Stimulated activated CD8-positive, alpha-beta memory T cell treated with anti-CD3 and anti-CD28 coated beads, Interleukin-12 subunit alpha, Interleukin-12 subunit beta, amount 100 ng/mL, for 24 hours (primary cell): ENCODE measurements around the gene IQSEC1.

ENCODE experiments used
- DNase-seq: peaks from one replicate; pipeline ENCODE4 v3.0.0-alpha.2; 2020; ENCODE audit errors: extremely low read depth

The IQSEC1 gene

DNA sequence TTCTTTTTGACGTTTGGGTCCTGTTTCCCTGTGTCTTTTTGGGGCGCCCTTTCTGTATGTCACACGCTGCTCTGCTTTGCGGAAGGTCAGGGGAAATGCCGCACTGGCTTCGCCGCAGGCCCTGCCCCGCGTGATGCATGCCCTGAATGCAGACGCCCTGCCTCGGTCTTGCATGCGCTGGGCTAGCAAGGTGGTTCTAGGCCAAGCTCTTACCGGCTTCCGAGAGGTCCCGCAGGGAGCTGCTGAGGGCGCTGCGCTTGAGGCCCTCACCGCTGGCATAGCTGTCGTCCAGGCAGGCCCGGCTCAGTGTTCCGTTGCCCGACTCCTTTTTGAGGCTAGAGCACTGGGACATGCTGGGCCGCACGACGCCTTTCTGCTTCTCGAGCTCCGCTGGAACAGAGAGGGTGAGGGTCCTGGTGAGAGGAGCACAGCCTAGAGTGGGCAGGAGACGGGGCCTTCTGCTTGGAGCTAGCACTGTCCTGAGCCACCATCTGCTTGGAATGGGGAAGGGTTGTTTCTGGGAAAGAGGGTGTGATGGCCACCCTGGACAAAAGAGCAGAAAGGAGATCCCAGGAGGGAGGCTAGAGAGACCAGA, 165.0 kb downstream of the IQSEC1 start:
- no peak for DNase-seq

DNA sequence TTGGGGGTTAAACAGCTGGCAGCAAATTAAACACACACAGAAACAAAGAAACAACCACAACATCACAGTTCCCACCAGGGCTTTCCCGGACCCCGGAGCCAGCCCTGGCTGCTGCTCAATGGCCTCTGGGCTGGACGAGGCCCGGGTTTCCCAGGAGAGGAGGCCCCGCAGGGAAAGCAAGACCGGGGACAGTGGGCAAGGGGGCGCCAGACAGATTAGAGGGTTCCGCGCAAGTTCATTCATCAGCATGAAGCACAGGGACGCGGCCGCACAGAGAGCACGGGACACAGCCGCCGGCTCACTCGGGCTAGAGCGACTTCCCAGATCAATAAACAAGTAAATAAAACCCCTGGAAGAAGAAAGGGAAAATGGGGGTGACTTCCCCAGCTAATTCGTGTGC, 165.5 kb downstream of the IQSEC1 start:
- no peak for DNase-seq

DNA sequence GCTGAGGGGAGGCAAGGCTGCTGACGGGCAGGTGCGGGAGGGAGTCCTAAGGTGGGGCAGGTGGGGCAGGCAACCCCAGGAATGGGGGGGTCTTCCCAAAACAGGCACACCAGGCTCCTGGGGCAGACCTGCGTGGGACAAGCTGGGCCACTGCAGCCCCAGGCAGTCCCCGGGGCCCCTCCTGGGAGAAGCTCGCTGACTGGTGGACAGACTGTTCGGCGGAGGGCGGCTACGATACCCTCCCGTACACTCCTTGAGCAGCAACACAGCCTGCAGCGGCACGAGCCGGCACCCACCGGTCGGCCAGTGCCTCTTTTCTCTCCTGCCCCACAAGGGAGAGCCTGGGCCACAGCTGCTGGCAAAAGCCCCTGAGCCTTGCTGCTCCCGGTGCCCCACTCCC, 165.9 kb downstream of the IQSEC1 start:
- DNase-seq = no peak

DNA sequence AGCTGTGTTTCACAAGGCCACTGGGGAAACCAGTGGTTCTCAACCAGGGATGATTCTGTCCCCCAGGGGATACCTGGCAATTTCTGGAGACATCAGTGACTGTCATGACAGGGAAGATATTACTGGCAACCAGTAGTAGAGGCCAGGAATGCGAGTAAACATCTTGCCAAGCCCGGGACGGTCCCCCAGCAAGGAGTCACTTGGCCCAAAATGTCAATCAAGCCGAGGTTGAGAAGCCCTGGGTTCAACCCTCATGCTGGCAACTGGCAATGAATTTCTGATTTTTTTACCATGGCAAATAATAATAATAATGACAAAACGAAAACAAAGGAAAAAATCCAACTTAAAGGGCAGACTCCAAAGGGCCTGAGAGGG, 166.3 kb downstream of the IQSEC1 start:
- DNase-seq = no peak

DNA sequence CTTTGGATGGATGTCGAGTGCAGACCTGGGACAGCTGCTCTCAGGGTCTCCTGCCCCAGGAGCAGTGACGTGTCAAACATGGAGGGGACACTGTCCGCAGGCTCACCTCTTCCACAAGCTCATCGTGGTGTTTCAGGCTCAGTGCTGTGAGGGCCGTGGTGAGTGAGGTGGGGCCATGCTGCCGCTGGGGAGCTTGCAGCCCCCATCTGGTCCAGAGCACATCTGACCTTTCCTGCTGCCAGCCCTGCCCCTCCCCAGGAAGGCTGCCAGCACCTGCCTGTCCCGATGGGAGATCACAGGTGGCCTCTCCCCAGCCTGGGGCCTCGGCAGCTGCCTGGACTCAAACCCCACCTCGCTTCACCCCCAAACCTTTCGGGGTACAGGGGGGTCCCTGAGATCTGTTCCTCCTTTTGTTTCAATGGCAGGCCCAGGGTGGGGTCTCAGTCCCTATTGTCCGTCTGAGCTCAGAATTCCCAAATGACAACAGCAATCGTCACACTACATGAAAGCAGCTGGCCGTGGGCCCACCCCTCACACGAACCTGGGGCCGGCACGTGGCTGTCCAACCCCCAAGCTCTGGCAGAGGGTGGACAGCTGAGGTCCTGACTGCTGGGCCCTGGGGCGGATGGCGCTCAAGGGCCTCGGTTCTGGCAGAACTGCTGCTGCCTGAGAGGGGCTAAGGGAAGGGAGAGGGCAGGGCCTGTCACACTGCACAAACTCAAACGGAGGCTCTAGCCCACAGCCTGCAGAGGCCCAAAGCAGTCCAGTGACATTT, 166.9 kb downstream of the IQSEC1 start:
- DNase-seq = no peak

DNA sequence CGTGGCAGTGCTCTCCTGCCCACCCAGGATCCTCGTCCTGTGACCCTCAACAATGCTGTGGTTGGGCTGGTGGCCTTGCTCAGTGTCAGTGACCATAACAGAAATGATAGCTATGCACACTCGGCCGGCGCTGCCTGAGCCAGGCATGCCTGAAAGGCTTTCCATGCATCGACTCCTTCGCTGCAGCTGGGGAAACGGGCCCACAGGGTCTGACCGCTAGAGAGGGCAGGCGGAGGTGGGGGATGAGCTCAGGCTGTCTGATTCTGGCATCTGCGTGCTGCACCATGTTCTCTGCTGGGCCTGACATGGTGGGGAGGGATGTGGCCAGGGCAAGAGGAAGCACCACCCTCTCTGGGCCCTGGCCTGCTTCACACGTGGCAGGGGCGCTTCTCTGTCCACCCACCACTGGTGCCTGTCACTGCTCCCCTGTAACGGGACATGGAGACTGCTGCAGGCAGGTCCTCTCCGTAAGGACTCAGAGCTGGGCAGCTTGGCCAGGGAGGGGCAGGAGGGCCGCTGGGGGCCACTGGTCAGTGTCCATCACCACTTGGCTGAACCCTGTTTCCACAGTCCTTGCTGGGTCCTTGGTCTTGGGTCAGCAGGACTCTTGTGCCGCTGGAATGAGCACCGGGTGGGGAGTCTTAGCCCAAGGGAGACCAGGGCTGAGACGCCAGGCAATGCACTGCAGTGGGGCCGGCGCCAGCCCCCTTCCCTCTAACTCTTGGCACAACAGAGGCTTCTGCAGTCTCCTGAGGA, 167.7 kb downstream of the IQSEC1 start:
- DNase-seq = no peak

DNA sequence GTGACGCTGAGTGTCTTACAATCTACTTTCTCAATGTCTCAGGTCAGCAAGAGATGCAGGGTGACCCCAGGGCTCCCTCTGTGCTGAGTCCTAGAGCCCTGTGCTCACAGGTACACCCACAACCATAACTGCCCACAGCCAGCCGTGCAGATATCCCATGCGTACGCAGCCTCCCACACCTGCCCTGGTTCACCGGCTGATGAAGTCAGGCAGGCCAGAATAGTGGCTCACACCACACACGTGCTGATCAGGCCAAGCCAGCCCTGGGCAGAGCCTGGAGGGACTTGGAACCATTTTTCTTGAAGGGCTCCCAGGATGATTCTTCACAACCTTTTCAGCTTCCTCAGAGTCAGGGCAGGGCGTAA, 168.3 kb downstream of the IQSEC1 start:
- DNase-seq = no peak

DNA sequence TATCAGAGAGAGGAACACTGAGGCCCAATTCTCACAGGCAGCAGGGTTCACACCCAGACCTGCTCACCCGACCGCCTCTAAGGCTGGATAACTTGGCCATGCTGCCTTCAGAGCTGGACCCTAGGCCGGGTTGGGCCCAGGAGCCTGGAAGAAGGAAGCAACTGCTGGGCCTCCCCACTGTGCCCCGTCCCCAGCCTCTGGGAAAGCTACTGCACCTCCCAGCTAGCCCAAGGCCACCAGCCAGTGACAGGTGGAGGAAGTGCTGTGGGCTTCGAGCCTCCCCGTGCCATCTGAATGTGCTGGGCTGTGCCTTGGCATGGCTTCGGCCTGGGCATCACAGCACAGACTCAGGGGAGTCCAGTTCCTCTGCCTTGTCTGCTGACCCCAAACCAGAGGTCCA, 169.3 kb downstream of the IQSEC1 start:
- no peak for DNase-seq

DNA sequence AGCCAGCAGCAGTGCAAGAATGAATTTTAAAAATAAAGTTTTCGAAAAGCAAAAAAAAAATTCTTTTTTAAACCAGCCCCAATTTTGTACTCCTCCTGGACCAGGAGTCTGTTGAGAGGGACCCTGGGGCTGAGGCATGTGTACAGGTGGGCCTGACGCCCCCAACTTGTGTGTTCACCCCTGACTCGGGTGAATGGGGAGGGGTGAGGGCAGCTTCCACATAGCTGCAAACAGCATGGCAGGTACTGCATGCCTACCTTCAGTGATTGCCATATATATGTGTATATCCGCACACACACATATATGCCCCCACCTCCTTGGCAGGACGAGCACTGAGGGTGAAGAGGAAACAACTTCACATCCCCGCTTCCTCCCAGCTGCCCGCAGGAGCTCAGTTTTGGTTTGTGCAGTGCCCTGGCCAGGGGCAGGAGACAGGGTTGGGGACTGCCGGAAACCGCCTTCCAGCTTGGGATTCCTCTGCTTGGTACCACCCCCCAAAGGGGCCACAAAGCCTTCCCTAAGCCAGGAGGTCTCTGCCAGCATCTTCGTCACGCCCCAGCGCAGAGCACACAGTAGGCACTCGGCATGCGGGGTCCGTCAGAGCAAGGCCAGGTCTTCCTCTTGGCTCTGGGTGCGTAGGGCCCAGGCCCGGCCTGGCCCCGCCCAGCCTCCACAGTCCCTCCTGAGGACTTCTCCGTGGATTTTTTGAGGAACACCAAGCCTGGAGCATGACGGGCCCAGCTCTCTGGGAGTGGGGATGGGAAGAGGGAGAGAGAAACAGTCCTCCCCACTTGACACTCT, 170.0 kb downstream of the IQSEC1 start:
- DNase-seq = no peak

DNA sequence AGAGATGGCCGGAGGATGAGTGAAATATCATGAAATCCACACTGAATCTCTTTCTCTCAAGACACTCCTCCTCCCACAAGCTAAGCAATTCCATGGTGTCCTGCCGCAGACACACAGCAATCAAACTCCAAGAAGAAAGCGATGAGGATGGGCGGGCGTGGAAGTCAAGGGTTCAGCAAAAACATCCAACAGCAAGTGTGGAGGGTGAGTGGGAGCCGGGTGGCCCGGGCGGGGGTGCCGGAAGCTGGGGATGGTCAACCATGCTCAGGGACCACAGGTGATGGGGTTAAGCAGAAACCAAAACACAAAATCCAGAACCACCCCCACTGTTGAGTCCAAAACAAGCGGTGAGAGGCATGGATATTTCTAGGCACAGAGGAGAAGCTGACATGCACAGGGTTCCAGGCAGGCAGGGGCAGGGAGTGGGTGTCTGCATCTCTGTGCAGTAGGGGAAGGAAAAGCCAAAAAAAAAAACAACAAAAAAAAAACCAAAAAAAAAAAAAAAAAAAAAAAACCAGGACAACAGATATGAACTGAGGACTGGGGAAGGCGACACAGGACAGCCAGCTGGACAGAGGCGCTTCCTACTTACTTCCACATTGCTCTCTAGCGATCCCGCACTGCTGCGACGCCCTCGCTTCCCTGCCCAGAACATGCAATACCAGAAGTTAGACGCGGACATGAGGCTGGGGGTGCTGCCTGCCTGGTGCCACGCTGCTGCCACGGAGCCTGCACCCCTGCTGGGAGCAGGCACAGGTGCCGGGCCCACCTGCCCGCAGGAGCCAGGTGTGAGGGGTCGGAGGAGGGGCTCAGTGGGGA, 170.8 kb downstream of the IQSEC1 start:
- no peak for DNase-seq

DNA sequence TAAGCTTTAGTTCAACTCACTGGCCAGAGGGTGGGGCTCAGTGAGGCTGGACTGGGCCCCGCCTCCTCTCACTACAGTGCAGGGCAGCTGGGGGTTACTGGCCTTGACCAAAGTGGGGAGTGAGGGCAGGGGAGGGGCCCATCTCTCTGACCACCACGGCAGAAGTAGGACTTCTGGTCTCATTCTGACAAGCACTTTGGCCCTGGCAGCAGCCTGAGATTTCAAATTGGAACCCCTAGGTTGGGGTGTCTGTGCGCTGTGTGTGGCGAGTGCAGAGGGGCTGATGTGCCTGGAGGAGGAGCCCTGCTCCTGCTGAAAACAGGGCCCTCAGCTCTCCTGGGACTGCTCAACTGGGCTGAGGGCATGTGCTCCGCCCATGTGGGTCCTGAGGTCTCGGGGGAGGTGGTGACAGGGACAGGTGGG, 171.6 kb downstream of the IQSEC1 start:
- no peak for DNase-seq

DNA sequence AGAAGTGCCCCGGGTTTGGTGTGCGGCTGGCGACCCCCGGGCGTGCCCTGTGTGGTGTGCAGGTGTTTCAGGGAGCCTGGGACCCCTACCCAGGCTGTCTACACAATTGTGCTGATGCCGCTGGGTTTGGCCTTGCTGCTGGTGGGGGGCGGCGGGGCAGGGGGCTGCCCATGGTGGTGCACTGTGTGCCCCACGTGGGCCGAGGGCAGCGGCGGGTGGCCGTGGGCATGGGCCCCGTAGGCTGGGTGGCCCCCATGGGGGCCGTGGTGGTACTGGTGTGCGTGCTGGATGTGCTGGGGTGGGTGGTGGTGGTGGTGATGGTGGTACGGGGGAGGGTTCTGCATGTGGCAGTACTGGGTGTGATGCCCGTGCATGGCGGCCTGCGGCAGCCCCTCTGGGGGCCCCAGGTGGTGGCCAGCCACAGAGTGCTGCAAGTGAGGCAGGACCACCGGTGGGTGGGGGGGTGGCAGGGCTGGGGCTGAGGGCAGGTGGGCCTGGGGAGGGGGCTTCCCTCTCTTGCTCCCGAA, 172.3 kb downstream of the IQSEC1 start:
- no peak for DNase-seq

DNA sequence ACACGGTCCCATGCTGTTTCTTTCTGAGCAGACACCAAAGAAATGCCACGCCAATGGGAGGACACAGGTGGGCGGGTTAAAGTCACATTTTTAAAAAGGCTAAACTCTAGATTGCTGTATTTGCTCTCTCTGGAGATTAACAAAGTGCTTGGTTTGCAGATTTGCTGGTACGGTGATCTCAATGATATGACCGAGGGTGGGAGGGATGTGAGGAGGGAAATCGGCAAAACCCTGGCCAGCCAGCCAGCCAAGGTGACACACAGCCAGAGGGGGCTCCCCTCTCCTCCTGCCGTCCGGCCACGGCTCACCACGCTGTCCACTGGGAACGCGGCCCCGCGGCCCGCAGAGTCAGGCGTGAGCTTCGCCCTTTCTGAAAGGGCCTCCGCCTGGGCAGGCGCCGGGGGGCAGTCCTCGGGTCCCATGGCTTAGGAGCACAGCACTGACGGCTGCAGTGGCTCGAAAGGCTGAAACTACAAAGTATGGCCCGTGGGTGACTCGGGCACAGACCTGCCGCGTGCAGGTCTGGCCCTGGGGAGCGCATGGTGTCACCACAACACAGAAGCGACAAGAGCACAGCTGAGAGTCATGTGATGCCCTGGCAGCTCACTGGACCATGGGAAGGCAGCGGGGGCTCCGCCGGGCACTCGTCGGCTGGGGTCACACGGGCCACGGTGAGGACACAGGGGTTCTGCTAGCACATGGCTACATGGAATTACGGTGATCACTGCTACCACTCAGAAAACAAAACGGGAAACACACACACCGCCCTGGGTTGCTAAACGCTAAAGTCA, 174.1 kb downstream of the IQSEC1 start:
- DNase-seq = no peak

DNA sequence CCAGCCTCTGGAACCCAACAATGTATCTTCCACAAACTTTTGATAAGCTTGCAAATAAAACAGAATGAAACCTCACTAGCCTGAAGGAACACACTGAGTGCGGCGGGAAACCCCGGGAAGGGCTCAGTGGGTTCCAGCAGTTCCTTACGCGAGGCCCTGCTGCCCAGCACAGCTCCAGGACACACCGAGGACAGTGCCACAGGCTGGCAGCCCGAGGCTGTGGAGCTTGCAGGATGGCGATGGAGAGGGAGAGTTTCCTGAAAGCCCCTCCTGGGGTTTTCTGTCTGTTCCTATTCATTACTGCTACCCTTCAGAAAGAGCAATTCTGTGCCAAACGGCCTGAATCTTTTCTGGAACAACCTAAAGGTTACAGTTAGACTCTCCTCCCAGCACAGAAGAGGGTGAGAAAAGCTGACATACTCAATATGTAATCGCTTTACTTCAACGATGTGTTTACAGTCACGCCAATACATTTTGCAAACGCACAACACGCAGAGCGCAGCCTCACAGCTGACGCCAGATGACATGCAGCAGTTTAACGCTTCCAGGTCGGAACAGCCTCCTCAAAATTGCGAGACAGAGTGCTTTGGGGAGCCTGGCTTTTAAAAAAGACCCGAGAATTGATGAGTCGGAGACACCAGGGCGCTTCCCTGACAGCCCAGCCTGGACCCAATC, 174.8 kb downstream of the IQSEC1 start:
- no peak for DNase-seq

DNA sequence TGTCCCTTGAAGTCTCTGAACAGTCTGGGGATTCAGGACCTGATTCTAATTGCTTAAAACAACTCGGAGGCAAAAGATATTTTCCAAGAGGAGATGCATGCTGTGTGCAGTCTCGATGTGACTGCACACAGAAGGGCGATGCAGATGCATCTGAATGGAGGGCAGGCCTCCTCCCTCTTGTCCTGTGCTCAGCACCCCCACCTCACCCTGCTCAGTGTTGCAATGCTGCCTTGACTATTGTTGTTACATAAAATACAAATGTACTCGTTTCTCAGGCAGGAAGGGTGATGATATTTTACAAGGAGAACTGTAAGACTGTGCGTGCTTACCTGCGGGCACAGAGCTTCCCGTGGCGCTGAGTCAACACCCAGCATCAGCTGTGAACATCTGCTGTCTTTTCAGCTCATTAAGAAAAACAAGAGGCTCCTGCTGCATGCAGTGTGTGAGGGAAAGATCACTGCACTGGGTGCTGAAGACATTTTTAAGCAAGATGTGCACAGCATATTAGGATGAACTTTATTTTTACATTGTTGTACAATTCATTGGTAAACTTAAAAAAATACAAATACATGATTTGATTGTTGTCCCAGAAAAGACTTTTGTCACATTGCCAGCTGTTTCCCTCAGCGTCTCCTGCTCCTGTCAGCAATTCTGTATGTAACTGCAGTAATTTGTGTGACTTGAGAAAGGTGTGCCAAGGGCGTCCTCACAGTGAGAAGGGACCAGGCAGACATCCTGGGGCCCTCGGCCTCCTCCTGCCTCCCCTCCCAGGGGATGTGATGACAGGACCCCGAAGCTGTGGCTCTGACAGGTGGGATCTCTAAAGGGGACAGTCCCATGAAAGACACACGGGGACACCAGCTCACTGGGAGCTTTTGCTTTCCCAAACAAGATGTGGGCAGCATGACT, 175.6 kb downstream of the IQSEC1 start:
- DNase-seq = no peak

DNA sequence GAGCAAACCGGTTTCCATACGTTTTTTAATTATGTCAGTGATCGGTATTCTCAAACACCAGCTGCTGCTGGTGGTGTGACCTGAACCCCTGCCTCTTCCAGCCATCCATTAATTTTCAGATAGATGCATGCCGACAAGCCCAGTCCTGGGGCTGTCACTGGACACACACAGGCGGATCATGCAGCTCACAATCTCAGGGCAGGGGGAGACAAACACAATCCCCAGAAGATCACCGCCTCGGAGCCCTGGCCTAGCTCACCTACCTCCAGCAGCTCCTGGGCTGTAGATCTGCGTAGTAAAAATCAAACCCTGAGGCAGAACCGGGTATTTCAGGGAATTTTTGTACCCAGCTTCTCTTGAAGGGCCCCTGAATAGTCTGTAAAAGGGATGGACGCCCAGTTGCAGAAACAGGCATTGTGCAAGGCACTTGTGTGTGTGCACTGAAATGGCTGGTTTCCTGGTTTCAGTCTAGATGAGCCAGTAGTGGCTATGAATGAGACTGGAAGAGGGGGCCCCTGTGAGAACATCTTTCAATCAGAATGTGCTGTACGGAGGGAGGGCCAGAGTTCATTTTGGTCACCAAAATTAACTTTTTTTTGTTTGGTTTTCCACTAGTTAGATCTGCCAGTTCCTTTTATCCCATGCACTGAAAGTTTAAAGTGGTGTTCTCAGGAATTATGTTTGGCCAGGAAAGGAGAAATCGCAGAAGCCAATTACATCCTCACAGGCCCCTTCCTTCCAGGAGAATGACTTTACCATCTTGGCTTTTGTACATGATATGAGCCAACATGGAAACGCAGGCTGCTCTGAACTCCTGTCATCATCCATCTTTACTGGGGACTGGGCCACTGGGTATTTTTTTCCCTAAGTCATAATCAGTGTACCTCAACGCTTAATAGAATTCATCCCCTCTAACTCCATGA, 176.9 kb downstream of the IQSEC1 start:
- DNase-seq = no peak

DNA sequence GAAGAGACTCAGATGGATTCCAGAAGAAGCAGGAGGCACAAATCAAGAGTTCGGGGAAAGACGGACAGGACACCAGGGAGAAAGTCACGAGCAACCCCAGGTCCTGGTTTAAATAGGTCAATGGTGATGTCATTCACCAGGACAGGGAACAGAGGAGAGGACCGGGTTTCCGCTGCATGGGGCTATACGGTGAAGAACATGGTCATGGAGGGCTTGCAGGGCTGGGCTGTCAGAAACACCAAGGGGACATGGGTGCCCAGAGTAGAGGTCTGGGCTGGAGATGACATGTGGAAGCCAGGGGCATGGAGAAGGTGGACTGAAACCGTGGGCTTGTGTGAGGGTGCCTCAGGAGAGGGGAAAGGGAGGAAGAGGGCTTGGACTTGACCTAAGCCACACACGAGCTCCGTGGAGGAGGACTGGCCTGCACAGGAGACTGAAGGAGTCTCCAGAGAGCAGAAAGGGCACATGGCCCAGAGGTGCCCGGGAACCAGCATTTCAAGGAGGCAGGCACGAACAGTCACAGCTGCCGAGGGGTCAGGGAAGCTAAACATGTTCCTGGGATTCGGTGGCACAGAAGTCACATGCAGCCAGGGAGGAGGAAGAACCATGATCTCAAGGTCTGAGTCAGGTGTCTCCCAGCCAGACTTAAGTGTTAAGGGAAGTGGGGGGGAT, 177.7 kb downstream of the IQSEC1 start:
- DNase-seq = no peak
